GM06990 (cell line): ENCODE results near the gene TMEM8B.
"Not testable (repeated sequence)": the region's sequence is repeated elsewhere in the genome, so short reads cannot be mapped to it uniquely, and the experiment has no call there.

Experiments used
- DNase-seq: peaks from one replicate; pipeline ENCODE4 v3.0.0-alpha.2; 2011; ENCODE audit not compliant: insufficient read length; ENCODE audit errors: extremely low read depth
- H3K27me3 ChIP-seq: replicated peaks from 2 replicates; pipeline ENCODE4 v1.6.0; 2011; ENCODE audit warnings: low read length; ENCODE audit not compliant: control insufficient read depth, insufficient read depth
- H3K36me3 ChIP-seq: 2 replicates; pipeline ENCODE4 v1.5.1; 2011; ENCODE audit warnings: low read length; ENCODE audit not compliant: control insufficient read depth, insufficient read depth
- H3K4me3 ChIP-seq: replicated peaks from 2 replicates; pipeline ENCODE4 v1.5.1; 2011; ENCODE audit warnings: low read depth, mild to moderate bottlenecking, control low read depth, low read length
- TF ChIP-seq, protein P1 (sequence below): IDR thresholded peaks from 2 replicates; pipeline ENCODE4 v1.5.1; 2011; ENCODE audit warnings: low read length, control low read depth, mild to moderate bottlenecking, inconsistent platforms; ENCODE audit not compliant: insufficient read depth, poor library complexity, severe bottlenecking

TMEM8B gene

GRCh38 chr9:35871545-35871944 is 42.5 kb downstream of the TMEM8B start:
- TF ChIP-seq, protein P1, sequence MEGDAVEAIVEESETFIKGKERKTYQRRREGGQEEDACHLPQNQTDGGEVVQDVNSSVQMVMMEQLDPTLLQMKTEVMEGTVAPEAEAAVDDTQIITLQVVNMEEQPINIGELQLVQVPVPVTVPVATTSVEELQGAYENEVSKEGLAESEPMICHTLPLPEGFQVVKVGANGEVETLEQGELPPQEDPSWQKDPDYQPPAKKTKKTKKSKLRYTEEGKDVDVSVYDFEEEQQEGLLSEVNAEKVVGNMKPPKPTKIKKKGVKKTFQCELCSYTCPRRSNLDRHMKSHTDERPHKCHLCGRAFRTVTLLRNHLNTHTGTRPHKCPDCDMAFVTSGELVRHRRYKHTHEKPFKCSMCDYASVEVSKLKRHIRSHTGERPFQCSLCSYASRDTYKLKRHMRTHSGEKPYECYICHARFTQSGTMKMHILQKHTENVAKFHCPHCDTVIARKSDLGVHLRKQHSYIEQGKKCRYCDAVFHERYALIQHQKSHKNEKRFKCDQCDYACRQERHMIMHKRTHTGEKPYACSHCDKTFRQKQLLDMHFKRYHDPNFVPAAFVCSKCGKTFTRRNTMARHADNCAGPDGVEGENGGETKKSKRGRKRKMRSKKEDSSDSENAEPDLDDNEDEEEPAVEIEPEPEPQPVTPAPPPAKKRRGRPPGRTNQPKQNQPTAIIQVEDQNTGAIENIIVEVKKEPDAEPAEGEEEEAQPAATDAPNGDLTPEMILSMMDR = no peak
- no peak for DNase-seq
- Histone ChIP-seq H3K36me3 (no peaks in the 10 kb centered on the region), H3K4me3 (no peak overlapping the region), H3K27me3 (no peaks in the 10 kb centered on the region)

GRCh38 chr9:35872505-35872904 is 43.5 kb downstream of the TMEM8B start:
- no peak overlapping the region for H3K4me3 ChIP-seq
- TF ChIP-seq, protein P1 = no peak
- no peaks in the 10 kb centered on the region for H3K27me3 ChIP-seq
- H3K36me3 ChIP-seq = no peaks in the 10 kb centered on the region
- DNase-seq = no peak

- no peaks in the 10 kb centered on the region for H3K27me3 ChIP-seq
- no peaks in the 10 kb centered on the region for H3K36me3 ChIP-seq
- no peak overlapping the region for H3K4me3 ChIP-seq
- TF ChIP-seq, protein P1 = peak; percentile 97
- DNase-seq = no peak
Observed at GRCh38 chr9:35882263-35882848, 53.3 kb downstream of the TMEM8B start.

DNA sequence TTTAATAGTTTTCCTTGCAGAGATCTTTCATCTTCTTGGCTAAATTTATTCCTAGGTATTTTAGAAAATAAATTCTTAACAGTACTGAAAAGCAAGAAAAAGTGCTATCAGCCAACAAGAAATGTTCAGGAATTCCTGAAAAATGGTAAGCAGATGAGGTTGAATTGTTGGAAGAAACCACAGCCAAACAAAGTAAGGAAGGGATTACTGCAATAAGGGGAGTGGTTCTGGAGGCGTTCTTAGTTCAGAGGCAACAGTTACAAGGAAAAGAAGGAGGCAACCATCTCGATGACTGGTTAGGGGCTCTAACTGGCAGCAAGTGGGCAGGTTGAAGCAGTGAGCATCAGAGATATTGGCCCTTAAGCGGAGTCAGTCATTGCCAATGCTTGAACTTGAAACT is 54.0 kb downstream of the TMEM8B start:
- H3K4me3 ChIP-seq = no peak overlapping the region
- TF ChIP-seq, protein P1 = no peak

GRCh38 chr9:35884908-35885307 is 55.9 kb downstream of the TMEM8B start:
- H3K27me3 ChIP-seq, H3K36me3 ChIP-seq, H3K4me3 ChIP-seq, DNase-seq: not testable (repeated sequence)

More for the DNA sequence above, 54.0 kb downstream of the TMEM8B start:
- Histone ChIP-seq H3K36me3 (no peaks in the 10 kb centered on the region), H3K27me3 (no peaks in the 10 kb centered on the region)
- no peak for DNase-seq

GRCh38 chr9:35891646-35892045 is 62.6 kb downstream of the TMEM8B start:
- no peaks in the 10 kb centered on the region for H3K27me3 ChIP-seq
- no peak overlapping the region for H3K4me3 ChIP-seq
- TF ChIP-seq, protein P1 = no peak
- H3K36me3 ChIP-seq = no peaks in the 10 kb centered on the region
- no peak for DNase-seq
